NCI-H2196 treated with DMSO at 0.1 percent for 48 hours (cell line): ENCODE measurements around the gene DLGAP1.

ENCODE experiments used
- DNase-seq: peaks from one replicate; lab custom pipeline; 2025; ENCODE audit not compliant: unreplicated experiment; lab: John Stamatoyannopoulos, UW

The DLGAP1 gene

GRCh38 chr18:3649633-3650426 lies 805.3 kb downstream of the DLGAP1 start:
- DNase-seq, result no peak

GRCh38 chr18:3649135-3649632 lies 805.9 kb downstream of the DLGAP1 start:
- DNase-seq, result no peak

DNA sequence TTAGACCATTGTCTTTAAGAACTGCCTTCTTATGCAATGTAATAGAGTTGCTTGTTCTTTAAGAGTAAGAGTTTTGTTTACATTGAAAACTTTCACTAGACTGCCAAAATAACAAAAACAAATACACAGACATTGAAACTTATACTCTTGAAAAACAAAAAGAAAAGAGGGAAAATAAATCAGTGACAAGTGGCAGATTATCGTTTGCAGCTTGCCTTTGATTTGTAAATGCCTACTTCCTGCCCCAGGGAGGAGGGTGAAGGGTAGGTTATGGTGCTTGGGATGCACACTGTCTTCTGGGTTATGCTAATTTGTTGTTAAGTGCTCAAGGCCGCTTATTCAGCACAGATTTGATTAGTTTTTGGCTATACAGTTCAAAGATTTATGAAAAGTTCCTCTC lies 806.5 kb downstream of the DLGAP1 start:
- DNase-seq, result no peak

GRCh38 chr18:3648200-3648599 lies 806.9 kb downstream of the DLGAP1 start:
- DNase-seq, result no peak

- no peak for DNase-seq
Measured at GRCh38 chr18:3647636-3648035, 807.5 kb downstream of the DLGAP1 start.

DNA sequence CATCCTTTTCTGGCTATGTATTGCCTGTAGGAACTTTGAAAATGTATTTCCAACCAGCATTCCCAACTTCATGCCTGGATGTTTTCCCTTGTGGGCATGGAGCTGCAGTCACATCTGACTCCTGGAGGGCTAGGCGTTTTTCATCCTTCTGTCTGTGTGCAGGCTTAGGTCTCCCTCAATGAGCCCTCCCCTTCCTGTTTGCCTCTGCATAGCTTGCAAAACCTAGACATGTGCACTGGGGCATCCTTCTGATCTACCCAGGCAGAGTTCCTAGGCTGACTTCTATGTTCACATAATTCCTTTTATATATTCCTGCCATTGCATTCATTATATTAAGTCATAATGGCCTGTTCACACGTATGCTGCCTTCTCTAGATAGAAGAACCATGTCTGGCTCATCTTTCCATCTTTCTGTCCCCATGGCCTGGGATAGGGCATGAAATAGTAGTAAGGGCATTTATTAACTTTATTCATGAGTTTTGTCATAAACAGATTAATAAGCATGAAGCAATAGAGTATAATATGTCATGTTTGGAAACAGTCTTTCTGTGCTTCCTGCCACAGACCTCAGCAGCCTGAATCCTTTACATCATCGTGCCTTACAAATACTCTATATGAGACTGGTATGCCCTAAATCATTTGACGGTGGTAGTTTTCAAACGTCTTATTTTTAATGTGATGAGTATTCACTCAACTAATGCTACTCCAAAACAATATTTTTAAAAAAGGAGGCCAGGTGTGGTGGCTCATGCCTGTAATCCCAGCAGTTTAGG lies 809.5 kb downstream of the DLGAP1 start:
- no peak for DNase-seq

DNA sequence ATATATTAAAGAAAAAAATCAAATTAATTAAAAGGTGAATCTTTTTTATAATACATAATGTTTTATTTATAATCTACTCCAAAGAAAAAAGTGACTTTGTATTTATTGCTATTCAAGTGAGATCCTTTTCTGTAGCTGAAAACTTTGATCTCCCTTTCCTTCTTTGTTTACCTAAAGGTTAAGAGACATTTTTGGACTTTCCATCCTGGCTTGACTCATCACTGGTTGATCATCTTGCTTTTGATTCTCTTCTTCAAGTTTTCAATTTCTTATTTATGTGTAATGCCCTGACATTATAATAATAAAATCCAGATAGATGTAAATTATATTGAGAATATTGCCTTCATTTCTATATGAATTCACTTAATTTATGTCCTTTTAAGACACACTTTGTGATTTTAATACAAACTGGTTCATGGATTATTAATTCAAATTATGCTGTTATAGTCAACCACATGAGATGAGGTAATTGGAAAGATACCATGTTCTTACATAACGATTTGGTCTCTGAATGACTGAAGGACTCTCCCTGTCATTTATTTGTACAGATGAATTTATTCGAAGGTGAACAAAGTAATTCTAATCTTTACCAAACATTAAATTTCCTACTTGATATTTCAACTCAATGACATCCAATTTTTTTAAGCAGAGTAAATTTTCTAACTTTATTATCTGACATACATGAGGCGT lies 820.7 kb downstream of the DLGAP1 start:
- DNase-seq, result no peak

DNA sequence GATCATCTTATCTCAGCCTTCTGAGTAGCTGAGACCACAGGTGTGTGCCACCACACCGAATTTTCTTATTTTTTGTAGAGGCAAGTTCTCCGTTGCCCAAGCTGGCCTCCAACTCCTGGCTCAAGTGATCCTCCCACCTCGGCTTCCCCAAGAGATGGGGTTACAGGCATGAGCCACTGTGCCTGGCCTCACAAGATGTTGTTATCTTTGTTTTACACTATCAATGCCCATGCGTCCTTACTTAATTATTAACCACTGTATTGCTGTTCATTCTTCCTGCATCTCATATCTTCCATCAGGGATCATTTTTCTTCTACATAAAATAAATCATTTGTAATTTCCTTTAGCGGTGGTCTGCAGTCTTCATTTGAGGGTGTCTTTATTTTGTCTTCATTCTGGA lies 823.2 kb downstream of the DLGAP1 start:
- DNase-seq, result no peak

DNA sequence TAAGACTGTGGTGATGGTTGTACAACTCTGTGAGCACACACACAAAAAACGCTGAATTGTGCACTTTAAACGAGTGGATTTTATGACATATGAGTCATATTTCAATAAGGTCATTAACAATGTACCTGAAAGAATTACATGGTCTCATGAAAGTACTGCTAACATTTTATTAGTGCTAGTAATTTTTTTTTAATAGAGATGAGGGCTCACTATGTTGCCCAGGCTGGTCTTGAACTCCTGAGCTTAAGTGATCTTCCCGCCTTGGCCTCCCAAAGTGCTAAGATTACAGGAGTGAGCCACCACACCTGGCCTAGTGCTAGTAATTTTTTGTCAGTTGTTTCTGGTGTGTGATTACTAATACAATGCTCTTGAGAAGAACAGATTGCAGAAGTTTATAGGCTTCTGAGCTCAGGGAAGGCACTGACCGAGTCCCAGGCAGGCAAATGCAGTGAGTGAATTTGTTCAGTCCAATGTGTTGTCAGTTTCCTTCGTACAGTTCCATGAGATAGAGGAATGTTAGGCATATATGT lies 828.1 kb downstream of the DLGAP1 start:
- no peak for DNase-seq

DNA sequence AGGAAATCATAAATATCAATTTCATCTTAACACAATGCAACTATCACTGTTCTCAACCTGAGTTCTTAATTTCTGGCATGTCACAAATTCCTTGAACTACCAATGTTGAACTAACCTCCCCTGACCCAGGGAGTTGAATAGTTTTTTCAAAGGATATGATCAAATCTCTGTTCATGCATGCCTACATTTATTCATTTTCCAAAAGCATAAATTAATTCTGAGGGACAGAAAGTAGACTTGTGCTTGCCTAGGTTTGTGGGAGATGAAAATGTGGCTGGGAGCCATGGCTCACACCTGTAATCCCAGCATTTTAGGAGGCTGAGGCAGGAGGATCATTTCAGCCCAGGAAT lies 829.4 kb downstream of the DLGAP1 start:
- no peak for DNase-seq

GRCh38 chr18:3624935-3625741 lies 830.0 kb downstream of the DLGAP1 start:
- no peak for DNase-seq

GRCh38 chr18:3624546-3624934 lies 830.6 kb downstream of the DLGAP1 start:
- DNase-seq, result no peak

- DNase-seq, result no peak
Measured at GRCh38 chr18:3623769-3624545, 831.1 kb downstream of the DLGAP1 start.

DNA sequence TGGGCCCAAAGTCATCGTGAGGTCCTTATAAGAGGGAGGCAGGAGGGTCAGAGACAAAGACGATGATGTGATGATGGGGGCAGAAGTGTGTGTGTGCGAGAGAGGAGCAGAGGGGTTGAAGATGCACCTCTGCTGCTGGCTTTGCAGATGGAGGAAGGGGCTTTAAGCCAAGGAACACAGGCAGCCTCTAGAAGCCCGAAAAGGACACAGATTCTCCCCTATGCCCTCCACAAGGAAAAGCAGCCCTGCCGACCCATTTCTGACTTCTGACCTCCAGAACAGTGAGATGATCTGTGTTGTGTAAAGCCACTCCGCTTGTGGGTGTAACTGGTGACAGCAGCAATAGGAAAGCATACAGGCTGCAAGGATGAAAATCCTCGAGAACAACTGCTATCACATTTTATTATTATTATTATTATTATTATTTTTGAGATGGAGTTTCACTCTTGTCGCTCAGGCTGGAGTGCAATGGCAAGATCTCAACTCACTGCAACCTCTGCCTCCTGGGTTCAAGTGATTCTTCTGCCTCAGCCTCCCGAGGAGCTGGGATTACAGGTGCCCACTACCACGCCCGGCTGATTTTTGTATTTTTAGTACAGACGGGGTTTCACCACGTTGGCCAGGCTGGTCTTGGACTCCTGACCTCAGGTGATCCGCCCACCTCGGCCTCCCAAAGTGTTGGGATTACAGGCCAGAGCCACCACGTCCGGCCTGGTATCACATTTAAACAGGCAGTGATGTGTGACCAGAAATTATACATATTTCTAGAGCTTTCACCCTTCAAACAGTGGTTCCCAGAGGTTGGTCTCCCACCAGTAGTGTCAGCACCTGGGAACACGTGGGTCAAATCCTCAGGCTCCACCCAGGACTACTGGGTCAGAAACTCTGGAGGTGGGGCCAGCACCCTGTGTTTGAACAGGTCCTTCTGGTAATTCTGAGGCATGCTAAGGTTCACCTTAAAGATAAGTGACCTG lies 834.7 kb downstream of the DLGAP1 start:
- DNase-seq, result no peak

DNA sequence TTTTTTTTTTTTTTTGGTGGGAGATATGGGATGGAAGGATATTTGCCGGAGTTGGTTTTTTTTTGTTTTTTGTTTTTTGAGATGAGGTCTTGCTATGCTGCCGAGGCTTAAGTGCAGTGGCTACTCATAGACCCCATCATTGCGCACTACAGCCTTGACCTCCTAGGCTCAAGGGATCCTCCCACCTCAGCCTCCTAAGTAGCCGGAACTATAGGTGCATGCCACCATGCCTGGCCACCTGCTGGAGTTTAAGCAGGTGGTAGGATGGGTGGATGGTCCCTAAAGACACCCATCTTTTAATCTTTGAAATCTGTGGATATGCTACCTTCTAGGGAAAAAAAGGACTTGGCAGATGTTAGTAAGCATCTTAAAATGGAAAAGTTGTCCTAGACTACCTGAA lies 835.4 kb downstream of the DLGAP1 start:
- DNase-seq, result no peak

DNA sequence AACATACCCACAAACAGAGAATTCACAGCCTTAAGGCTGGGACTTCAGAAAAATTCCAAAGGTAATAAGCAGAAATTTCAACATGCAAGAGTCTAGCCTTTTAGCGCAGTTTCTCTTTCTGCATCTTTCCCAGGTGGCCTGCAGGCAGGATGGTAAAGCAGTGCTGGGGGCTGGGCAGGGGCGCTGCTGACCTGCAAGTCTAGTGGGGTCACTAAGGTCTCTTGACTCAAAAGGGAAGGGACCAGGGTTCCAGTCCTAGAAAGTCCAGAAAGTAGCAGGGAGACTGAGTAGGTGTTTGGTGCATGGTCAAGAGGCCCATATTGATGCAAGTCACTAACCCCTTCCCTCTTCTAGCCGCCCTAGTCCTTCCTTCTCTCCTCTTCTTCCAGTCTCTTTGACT lies 835.9 kb downstream of the DLGAP1 start:
- DNase-seq, result no peak

- no peak for DNase-seq
Measured at GRCh38 chr18:3616744-3617143, 838.4 kb downstream of the DLGAP1 start.

DNA sequence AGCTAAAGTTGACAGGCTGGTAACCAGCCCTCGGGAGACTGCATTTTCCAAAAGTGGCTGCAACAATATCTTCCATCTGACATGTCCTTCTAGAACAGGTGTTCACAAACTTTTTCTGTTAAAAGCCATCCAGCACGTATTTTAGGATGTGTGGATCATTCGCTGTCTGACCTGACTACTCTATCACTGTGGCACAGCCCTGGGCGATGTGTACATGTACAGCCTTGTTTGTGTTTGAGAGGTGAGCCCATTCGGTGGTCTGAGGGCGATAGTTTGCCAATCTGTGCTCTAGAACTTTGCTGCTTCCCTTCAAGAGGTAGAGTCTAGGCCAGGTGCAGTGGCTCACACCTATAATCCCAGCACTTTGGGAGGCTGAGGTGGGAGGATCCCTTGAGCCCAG lies 839.0 kb downstream of the DLGAP1 start:
- DNase-seq, result no peak
